GM23248 (cell line): ENCODE results near the gene MYCL.

Experiments used
- EZH2 ChIP-seq: fragments of 200-600 bp; sonication (generic); IDR thresholded peaks from 2 replicates; pipeline ENCODE4 v1.6.1; 2018; ENCODE audit warnings: antibody characterized with exemption, mild to moderate bottlenecking; ENCODE audit not compliant: insufficient read depth, poor library complexity, severe bottlenecking
- EZH2phosphoT487 ChIP-seq: fragments of 200-600 bp; sonication (generic); IDR thresholded peaks from 2 replicates; pipeline ENCODE4 v1.6.1; 2018; ENCODE audit warnings: antibody characterized with exemption, moderate library complexity, mild to moderate bottlenecking, low read depth; ENCODE audit not compliant: insufficient read depth

GRCh38 chr1:39901714-39902459 lies at the start of gene MYCL:
- TF ChIP-seq EZH2 (no peak), EZH2phosphoT487 (no peak)
